Liver (tissue), 9 donors: ENCODE data around the gene LAMC3. TPM values are rescaled to one million over a fixed set of nuclear protein-coding genes. Genes with fewer than 3 reads are reported as not detected.

ENCODE experiments used
- DNase-seq: peaks from one replicate; pipeline ENCODE4 v3.0.0-alpha.2; 2017; ENCODE audit warnings: low spot score
- H3K27ac ChIP-seq, 2 donors: one replicate each; pipeline ENCODE4 v1.7.0; 2013; ENCODE audit warnings: inconsistent platforms in 2 of 2, low read length in 2 of 2, control low read depth in 1 of 2, low read depth in 1 of 2, mild to moderate bottlenecking in 1 of 2
- H3K27me3 ChIP-seq, 4 donors: one replicate each; pipeline versions ENCODE4 v1.6.1 to v1.7.0; 2013; ENCODE audit warnings: low read length in 3 of 4, inconsistent platforms in 1 of 4, mild to moderate bottlenecking in 1 of 4, moderate library complexity in 1 of 4; ENCODE audit not compliant: control insufficient read depth in 4 of 4, insufficient read depth in 4 of 4
- H3K36me3 ChIP-seq, 4 donors: one replicate each; pipeline versions ENCODE4 v1.6.1 to v1.7.0; 2013; ENCODE audit warnings: low read length in 3 of 4, mild to moderate bottlenecking in 3 of 4, low read depth in 1 of 4, moderate library complexity in 1 of 4; ENCODE audit not compliant: control insufficient read depth in 4 of 4, insufficient read depth in 3 of 4
- H3K4me1 ChIP-seq, 4 donors: one replicate each; pipeline versions ENCODE4 v1.6.1 to v1.7.0; 2013; ENCODE audit warnings: low read length in 3 of 4, mild to moderate bottlenecking in 3 of 4, moderate library complexity in 1 of 4; ENCODE audit not compliant: control insufficient read depth in 4 of 4, insufficient read depth in 4 of 4
- H3K4me3 ChIP-seq, 3 donors: one replicate each; pipeline versions ENCODE4 v1.6.1 to v1.7.0; 2013; ENCODE audit warnings: low read length in 3 of 3, control low read depth in 1 of 3, low read depth in 1 of 3, mild to moderate bottlenecking in 1 of 3
- H3K9ac ChIP-seq, 2 donors: one replicate each; pipeline ENCODE4 v1.7.0; 2013; ENCODE audit warnings: low read length in 2 of 2, mild to moderate bottlenecking in 2 of 2, moderate library complexity in 2 of 2, control low read depth in 1 of 2, low read depth in 1 of 2
- H3K9me3 ChIP-seq, 4 donors: one replicate each; pipeline versions ENCODE4 v1.6.1 to v1.7.0; 2013; ENCODE audit warnings: low read length in 3 of 4; ENCODE audit not compliant: control insufficient read depth in 4 of 4
- ATF3 ChIP-seq: IDR thresholded peaks from 2 replicates; pipeline ENCODE4 v1.6.1; 2016; ENCODE audit warnings: antibody characterized with exemption
- CTCF ChIP-seq: fragments of 150-350 bp; IDR thresholded peaks from 2 replicates; pipeline ENCODE4 v1.5.1; 2017; ENCODE audit warnings: improper control_type of control experiment, low read depth, low read length; ENCODE audit not compliant: missing input control
- EGR1 ChIP-seq, 2 donors: IDR thresholded peaks; 2 replicates each; pipeline ENCODE4 v1.6.1; 2016 to 2018; ENCODE audit warnings: antibody characterized with exemption in 2 of 2, low read depth in 2 of 2
- FOXA1 ChIP-seq: IDR thresholded peaks from 2 replicates; pipeline ENCODE4 v1.6.1; 2016; ENCODE audit warnings: antibody characterized with exemption
- FOXA2 ChIP-seq: IDR thresholded peaks from 2 replicates; pipeline ENCODE4 v1.6.1; 2016; ENCODE audit warnings: antibody characterized with exemption
- GABPA ChIP-seq, 2 donors: IDR thresholded peaks in 1 of 2; conservative IDR thresholded peaks in 1 of 2; 2 replicates each; pipeline ENCODE4 v1.6.1; 2016; ENCODE audit warnings: antibody characterized with exemption in 2 of 2, mild to moderate bottlenecking in 1 of 2, moderate library complexity in 1 of 2
- HNF4A ChIP-seq, 2 donors: conservative IDR thresholded peaks; 2 replicates each; pipeline ENCODE4 v1.6.1; 2016; ENCODE audit warnings: antibody characterized with exemption in 2 of 2, mild to moderate bottlenecking in 2 of 2
- HNF4G ChIP-seq: IDR thresholded peaks from 2 replicates; pipeline ENCODE4 v1.6.1; 2016; ENCODE audit warnings: antibody characterized with exemption
- JUND ChIP-seq, 2 donors: IDR thresholded peaks; 2 replicates each; pipeline ENCODE4 v1.6.1; 2016; ENCODE audit warnings: antibody characterized with exemption in 2 of 2
- MAX ChIP-seq: IDR thresholded peaks from 2 replicates; pipeline ENCODE4 v1.6.1; 2016; ENCODE audit warnings: antibody characterized with exemption
- NR2F2 ChIP-seq: IDR thresholded peaks from 2 replicates; pipeline ENCODE4 v1.6.1; 2016; ENCODE audit warnings: antibody characterized with exemption
- RAD21 ChIP-seq, 2 donors: IDR thresholded peaks; 2 replicates each; pipeline ENCODE4 v1.6.1; 2016; ENCODE audit warnings: antibody characterized with exemption in 2 of 2, mild to moderate bottlenecking in 2 of 2
- REST ChIP-seq: IDR thresholded peaks from 2 replicates; pipeline ENCODE4 v1.6.1; 2016; ENCODE audit warnings: antibody characterized with exemption, mild to moderate bottlenecking
- RXRA ChIP-seq, 2 donors: IDR thresholded peaks; 2 replicates each; pipeline ENCODE4 v1.6.1; 2017 to 2018; ENCODE audit warnings: antibody characterized with exemption in 2 of 2, mild to moderate bottlenecking in 1 of 2
- SP1 ChIP-seq: IDR thresholded peaks from 2 replicates; pipeline ENCODE4 v1.6.1; 2018; ENCODE audit warnings: antibody characterized with exemption, mild to moderate bottlenecking
- TAF1 ChIP-seq: conservative IDR thresholded peaks from 2 replicates; pipeline ENCODE4 v1.6.1; 2016; ENCODE audit warnings: antibody characterized with exemption, mild to moderate bottlenecking
- YY1 ChIP-seq: IDR thresholded peaks from 2 replicates; pipeline ENCODE4 v1.6.1; 2016; ENCODE audit warnings: antibody characterized with exemption, mild to moderate bottlenecking
- WGBS: extraction: QIAGEN DNeasy Blood & Tissue Kit; methylation state at CpG from one replicate; pipeline ENCODE4 v1.1.7; 2013; 5-methylcytosine and 5-hydroxymethylcytosine counted together
- polyA plus RNA-seq, 2 donors: library from polyadenylated mRNA; stranded (reverse) in 1 of 2; unstranded in 1 of 2; fragments of 200-250 nt in 1 of 2; fragments of >200 nt in 1 of 2; fragmentation: Nextera tagmentation in 1 of 2; extraction: Ambion mirVana in 1 of 2; gene quantifications; one replicate each; pipeline versions ENCODE4 v1.2.1 to v1.2.3, GENCODE V29; 2013 to 2015
- total RNA-seq, 2 donors: library from RNA; depleted of rRNA; stranded (reverse); fragments of >200 nt; gene quantifications; one replicate each; pipeline ENCODE4 v1.2.3, GENCODE V29; 2014
- TF ChIP-seq, protein P1 (sequence below): IDR thresholded peaks from 2 replicates; pipeline ENCODE4 v1.6.1; 2016; ENCODE audit warnings: antibody characterized with exemption
- donor health status: healthy.
- donor health status: healthy.
- donor health status: healthy.
- donor health status: healthy.
- donor health status: healthy.

Gene LAMC3
- total and polyA plus RNA-seq, 4 donors = 1.4 to 5.9 (median 2.9) TPM

DNA sequence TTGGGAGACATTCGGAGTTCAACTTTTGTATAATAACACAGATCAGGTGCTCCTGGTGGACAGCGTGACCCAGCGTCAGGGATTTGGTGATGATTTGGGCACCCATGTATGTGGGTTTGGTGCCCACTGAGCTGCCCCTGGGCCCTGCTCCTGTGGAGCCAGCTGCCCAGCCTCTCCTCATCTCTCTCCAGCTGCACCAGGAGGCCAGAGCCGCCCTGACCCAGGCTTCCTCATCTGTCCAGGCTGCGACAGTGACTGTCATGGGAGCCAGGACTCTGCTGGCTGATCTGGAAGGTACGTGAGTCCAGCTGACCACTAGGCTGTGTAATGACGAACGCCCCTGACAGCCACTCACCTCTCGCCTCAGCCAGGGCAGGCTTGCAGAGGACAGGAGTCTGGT, 72.9 kb downstream of the LAMC3 start:
- no peaks in the 10 kb centered on the region for H3K4me1 ChIP-seq
- H3K9me3 ChIP-seq = no peaks in the 10 kb centered on the region
- TF ChIP-seq MAX (no peak), GABPA (IDR thresholded peaks at IDR 0.05 in 1 of 2, conservative IDR thresholded peaks at IDR 0.05 in 1 of 2) (no peak), HNF4G (no peak), TAF1 (no peak), EGR1 (IDR thresholded peaks at IDR 0.05; ENCODE audit: low read depth in 2 of 2) (no peak), JUND (IDR thresholded peaks at IDR 0.05) (no peak), FOXA1 (no peak), FOXA2 (no peak), RXRA (IDR thresholded peaks at IDR 0.05) (no peak), CTCF (no peak), REST (no peak), ATF3 (no peak), HNF4A (conservative IDR thresholded peaks at IDR 0.05) (no peak), YY1 (no peak), NR2F2 (no peak), SP1 (no peak), RAD21 (IDR thresholded peaks at IDR 0.05) (no peak)
- TF ChIP-seq, protein P1, sequence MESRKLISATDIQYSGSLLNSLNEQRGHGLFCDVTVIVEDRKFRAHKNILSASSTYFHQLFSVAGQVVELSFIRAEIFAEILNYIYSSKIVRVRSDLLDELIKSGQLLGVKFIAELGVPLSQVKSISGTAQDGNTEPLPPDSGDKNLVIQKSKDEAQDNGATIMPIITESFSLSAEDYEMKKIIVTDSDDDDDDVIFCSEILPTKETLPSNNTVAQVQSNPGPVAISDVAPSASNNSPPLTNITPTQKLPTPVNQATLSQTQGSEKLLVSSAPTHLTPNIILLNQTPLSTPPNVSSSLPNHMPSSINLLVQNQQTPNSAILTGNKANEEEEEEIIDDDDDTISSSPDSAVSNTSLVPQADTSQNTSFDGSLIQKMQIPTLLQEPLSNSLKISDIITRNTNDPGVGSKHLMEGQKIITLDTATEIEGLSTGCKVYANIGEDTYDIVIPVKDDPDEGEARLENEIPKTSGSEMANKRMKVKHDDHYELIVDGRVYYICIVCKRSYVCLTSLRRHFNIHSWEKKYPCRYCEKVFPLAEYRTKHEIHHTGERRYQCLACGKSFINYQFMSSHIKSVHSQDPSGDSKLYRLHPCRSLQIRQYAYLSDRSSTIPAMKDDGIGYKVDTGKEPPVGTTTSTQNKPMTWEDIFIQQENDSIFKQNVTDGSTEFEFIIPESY = no peak
- H3K4me3 ChIP-seq = no peak overlapping the region
- H3K27ac ChIP-seq = no peak overlapping the region
- H3K9ac ChIP-seq = no peak overlapping the region
- WGBS = 89% methylated on average over 9 of the region's 9 CpGs
- no peaks in the 10 kb centered on the region for H3K27me3 ChIP-seq
- no peak for DNase-seq
- H3K36me3 ChIP-seq = no peaks in the 10 kb centered on the region
